ENCODE measurements around the gene ZNF407.

The ZNF407 gene

GRCh38 chr18:75033516-75033915, 435.8 kb downstream of the ZNF407 start:
- TF ChIP-seq, protein P1, sequence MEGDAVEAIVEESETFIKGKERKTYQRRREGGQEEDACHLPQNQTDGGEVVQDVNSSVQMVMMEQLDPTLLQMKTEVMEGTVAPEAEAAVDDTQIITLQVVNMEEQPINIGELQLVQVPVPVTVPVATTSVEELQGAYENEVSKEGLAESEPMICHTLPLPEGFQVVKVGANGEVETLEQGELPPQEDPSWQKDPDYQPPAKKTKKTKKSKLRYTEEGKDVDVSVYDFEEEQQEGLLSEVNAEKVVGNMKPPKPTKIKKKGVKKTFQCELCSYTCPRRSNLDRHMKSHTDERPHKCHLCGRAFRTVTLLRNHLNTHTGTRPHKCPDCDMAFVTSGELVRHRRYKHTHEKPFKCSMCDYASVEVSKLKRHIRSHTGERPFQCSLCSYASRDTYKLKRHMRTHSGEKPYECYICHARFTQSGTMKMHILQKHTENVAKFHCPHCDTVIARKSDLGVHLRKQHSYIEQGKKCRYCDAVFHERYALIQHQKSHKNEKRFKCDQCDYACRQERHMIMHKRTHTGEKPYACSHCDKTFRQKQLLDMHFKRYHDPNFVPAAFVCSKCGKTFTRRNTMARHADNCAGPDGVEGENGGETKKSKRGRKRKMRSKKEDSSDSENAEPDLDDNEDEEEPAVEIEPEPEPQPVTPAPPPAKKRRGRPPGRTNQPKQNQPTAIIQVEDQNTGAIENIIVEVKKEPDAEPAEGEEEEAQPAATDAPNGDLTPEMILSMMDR (IDR thresholded peaks at IDR 0.05), result no peak
- no peak overlapping the region for H3K27ac Mint-ChIP-seq
- no peaks in the 10 kb centered on the region for H3K27me3 Mint-ChIP-seq (ENCODE audit: low read depth, poor library complexity)
- H3K4me3 Mint-ChIP-seq, result no peak overlapping the region
- peaks cover 7% of the 10 kb centered on the region for H3K4me1 Mint-ChIP-seq
- H3K36me3 Mint-ChIP-seq (ENCODE audit: low read depth), result no peaks in the 10 kb centered on the region
- DNase-seq, result no peak
- H3K9me3 Mint-ChIP-seq, result no peaks in the 10 kb centered on the region

DNA sequence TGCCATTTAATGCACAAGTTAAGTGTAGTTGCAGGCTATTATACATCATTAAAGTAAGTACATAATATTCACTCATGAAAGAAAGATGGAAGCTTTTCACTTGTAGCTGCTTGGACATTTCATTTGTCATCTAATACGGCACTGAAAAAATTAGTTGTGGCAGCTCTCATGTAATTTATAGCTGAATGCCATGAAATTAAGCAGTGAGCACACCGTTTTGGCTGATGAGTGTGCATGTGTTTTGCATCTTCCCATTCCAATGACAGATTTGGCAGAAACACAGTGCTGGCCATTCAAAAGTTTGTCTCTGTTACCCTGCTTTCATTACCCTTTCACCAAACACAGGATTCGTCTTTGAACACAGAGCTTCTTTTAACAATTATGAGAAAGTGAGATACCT, 437.3 kb downstream of the ZNF407 start:
- Mint-ChIP-seq H3K4me3 (no peak overlapping the region), H3K9me3 (no peaks in the 10 kb centered on the region), H3K27me3 (ENCODE audit: low read depth, poor library complexity) (peaks cover 2% of the 10 kb centered on the region), H3K4me1 (peaks cover 19% of the 10 kb centered on the region), H3K27ac (no peak overlapping the region), H3K36me3 (ENCODE audit: low read depth) (no peaks in the 10 kb centered on the region)
- TF ChIP-seq, protein P1 (IDR thresholded peaks at IDR 0.05), result no peak
- DNase-seq, result no peak

DNA sequence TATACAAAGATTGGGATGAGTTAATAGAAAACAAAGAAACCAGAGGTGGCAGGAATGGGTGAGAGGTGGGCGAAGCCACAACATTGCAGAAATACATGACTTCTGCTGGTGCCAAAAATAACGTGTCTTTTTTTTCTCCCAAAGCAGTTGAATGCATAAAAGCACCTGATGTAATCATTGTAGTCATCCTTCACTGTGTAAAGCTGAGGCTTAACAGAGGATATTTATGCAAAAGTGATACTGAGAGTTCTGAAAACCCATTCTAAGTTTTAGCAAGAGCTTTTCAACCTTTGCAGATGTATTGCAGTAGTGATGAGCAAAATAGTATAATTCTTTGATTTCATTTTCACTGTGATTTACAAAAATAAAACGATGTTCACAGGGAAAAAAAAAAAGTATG, 438.3 kb downstream of the ZNF407 start:
- no peak for DNase-seq
- Mint-ChIP-seq H3K27me3 (ENCODE audit: low read depth, poor library complexity) (peaks cover 4% of the 10 kb centered on the region), H3K36me3 (ENCODE audit: low read depth) (no peaks in the 10 kb centered on the region), H3K4me1 (peaks cover 20% of the 10 kb centered on the region), H3K4me3 (no peak overlapping the region), H3K9me3 (no peaks in the 10 kb centered on the region), H3K27ac (no peak overlapping the region)
- TF ChIP-seq, protein P1 (IDR thresholded peaks at IDR 0.05), result no peak

DNA sequence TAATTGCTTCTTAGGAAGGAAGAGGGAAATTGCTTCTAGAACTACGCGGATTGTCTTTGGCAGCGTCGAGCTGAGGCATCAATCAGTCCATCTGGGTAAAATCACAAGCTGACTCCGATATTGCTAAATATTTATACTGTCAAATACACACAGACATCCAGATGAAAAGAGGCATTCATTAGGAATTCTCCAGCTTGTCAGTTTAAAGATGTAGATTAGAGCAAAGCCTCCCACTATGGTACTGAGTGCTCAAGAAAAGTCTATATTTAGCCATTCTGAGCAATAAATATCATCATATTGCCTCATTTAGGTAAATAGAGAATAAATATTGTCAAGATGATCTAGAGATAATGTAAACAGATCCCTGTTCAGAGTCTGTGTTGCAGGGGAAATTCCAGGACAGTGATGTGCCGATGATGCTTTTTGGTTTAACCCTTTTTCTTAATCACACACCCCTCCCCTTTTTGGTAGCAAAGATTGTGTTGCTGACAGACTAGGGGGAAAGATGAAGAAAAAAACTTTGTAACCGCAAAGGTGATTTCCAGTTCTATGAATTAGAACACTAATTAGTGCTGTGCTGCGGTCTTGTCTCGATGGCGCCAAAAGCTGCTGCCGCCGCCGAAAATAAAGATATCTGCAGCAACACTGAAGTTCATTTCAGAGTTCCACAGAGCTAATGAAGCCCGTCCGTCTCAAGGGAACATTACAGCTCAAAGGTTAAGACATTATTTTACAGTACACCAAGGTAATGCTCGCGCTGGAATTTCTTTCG, 439.4 kb downstream of the ZNF407 start:
- H3K36me3 Mint-ChIP-seq (ENCODE audit: low read depth), result no peaks in the 10 kb centered on the region
- TF ChIP-seq, protein P1 (IDR thresholded peaks at IDR 0.05), result no peak
- H3K4me3 Mint-ChIP-seq, result no peak overlapping the region
- H3K4me1 Mint-ChIP-seq, result peaks cover 25% of the 10 kb centered on the region
- H3K27me3 Mint-ChIP-seq (ENCODE audit: low read depth, poor library complexity), result peaks cover 4% of the 10 kb centered on the region
- H3K27ac Mint-ChIP-seq, result no peak overlapping the region
- DNase-seq, result no peak
- no peaks in the 10 kb centered on the region for H3K9me3 Mint-ChIP-seq

GRCh38 chr18:75037689-75037955, 440.0 kb downstream of the ZNF407 start:
- no peak overlapping the region for H3K4me3 Mint-ChIP-seq
- no peak overlapping the region for H3K27ac Mint-ChIP-seq
- H3K36me3 Mint-ChIP-seq (ENCODE audit: low read depth), result peaks cover under 1% of the 10 kb centered on the region
- TF ChIP-seq, protein P1 (IDR thresholded peaks at IDR 0.05), result no peak
- H3K9me3 Mint-ChIP-seq, result peaks cover under 1% of the 10 kb centered on the region
- DNase-seq, result no peak
- peaks cover 4% of the 10 kb centered on the region for H3K27me3 Mint-ChIP-seq (ENCODE audit: low read depth, poor library complexity)
- peaks cover 25% of the 10 kb centered on the region for H3K4me1 Mint-ChIP-seq

GRCh38 chr18:75041586-75041985, 443.9 kb downstream of the ZNF407 start:
- no peak overlapping the region for H3K4me3 Mint-ChIP-seq
- peaks cover 27% of the 10 kb centered on the region for H3K4me1 Mint-ChIP-seq
- no peak overlapping the region for H3K27ac Mint-ChIP-seq
- no peak for DNase-seq
- H3K27me3 Mint-ChIP-seq (ENCODE audit: low read depth, poor library complexity), result peaks cover 9% of the 10 kb centered on the region
- peaks cover 4% of the 10 kb centered on the region for H3K36me3 Mint-ChIP-seq (ENCODE audit: low read depth)
- H3K9me3 Mint-ChIP-seq, result peaks cover 3% of the 10 kb centered on the region
- TF ChIP-seq, protein P1 (IDR thresholded peaks at IDR 0.05), result no peak
